Ishikawa (cell line): ENCODE measurements around the gene PTN.

Experiments
- CEBPB ChIP-seq: IDR thresholded peaks from 2 replicates; pipeline ENCODE4 v1.6.1; 2012
- EGR1 ChIP-seq: IDR thresholded peaks from 2 replicates; pipeline ENCODE4 v1.6.1; 2012
- EP300 ChIP-seq: IDR thresholded peaks from 2 replicates; pipeline ENCODE4 v1.6.1; 2012; ENCODE audit warnings: borderline replicate concordance
- MAX ChIP-seq: IDR thresholded peaks from 2 replicates; pipeline ENCODE4 v1.6.1; 2012
- REST ChIP-seq: IDR thresholded peaks from 2 replicates; pipeline ENCODE4 v1.6.1; 2012; ENCODE audit warnings: low read depth, mild to moderate bottlenecking
- TEAD4 ChIP-seq: IDR thresholded peaks from 2 replicates; pipeline ENCODE4 v1.6.1; 2012
- USF1 ChIP-seq: IDR thresholded peaks from 2 replicates; pipeline ENCODE4 v1.6.1; 2012

- TF ChIP-seq USF1 (no peak), MAX (no peak), TEAD4 (no peak), EP300 (no peak), REST (no peak), CEBPB (no peak), EGR1 (no peak)
These were observed 5.6 kb downstream of the PTN start for GRCh38 chr7:137337902-137338301.
